HG02642 (cell line): ENCODE results near the gene MAS1.

Experiments used
- ATAC-seq: cut with Tn5 transposase; IDR thresholded peaks from one replicate; pipeline ENCODE4 v1.9.1; 2021; ENCODE audit warnings: mild to moderate bottlenecking; ENCODE audit not compliant: unreplicated experiment, poor library complexity

The MAS1 gene

GRCh38 chr6:159878341-159878740 is 12.4 kb upstream of the MAS1 start:
- ATAC-seq: no peak

GRCh38 chr6:159879856-159880255 is 10.9 kb upstream of the MAS1 start:
- no peak for ATAC-seq

DNA sequence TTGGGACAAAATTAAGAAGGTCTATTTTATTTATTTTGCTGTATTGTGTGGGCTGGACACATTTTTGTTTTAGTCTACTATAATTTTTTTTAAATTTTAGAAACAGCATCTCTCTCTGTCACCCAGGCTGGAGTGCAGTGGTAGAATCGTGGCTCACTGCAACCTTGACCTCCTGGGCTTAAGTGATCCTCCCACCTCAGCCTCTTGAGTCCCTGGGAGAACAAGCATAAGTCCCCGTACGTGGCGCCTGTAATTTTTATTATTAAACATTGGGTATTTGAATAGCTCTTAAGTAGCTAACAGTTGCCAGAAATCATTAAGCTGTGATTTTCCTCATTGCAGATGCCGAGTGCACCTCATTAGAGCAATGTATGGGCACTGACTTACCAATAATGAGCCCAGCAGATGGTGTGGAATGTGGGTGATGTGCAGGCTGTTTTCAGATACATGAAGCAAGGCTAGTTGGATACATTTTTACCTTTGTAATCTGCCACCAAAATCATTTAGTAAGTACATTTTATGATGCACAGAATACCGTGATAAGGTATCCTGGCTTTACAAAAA is 10.3 kb upstream of the MAS1 start:
- ATAC-seq: no peak

DNA sequence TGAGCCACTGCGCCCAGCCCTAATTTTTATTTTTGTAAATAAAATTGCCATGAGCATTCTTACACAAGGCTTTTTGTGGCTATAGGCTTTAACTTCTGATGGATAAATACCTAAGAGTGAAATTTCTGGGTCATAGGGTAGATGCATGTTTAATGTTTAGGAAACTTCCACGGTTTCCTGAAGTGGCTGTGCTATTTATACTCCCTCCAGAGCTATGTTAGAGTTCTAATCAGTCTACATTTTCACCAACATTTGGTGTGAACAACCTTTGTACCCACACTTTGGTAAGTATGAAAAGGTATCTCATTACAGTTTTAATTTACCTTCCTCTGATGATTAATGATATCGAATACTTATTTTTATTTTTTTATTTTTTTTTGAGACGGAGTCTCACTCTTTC is 6.1 kb upstream of the MAS1 start:
- no peak for ATAC-seq

GRCh38 chr6:159886270-159886669 is 4.5 kb upstream of the MAS1 start:
- no peak for ATAC-seq

DNA sequence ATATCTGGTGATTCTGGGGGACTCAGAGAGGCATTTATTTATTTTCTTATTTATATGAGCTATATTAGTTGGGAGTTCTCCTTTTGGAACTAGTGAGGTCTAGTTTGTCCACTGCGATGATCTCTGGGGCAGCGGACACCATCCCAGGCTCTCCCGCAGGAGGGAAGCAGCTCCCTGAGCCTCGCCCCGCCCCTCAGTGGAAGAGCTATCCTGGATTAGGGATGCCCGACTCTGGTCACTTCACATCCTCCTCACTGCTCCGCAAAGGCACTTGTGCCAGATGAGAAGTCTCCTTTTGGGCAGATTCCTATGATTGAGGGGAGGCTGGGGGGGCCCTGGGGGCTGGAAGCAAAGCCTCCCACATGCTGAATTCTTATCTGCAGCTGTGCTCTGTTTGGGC is 3.6 kb upstream of the MAS1 start:
- ATAC-seq: no peak

- no peak for ATAC-seq
Measured at GRCh38 chr6:159887761-159888160, 3.0 kb upstream of the MAS1 start.

- ATAC-seq: no peak
Measured at GRCh38 chr6:159890201-159890600, 587 bp upstream of the MAS1 start.

GRCh38 chr6:159892053-159892452 is 1.3 kb downstream of the MAS1 start:
- no peak for ATAC-seq

DNA sequence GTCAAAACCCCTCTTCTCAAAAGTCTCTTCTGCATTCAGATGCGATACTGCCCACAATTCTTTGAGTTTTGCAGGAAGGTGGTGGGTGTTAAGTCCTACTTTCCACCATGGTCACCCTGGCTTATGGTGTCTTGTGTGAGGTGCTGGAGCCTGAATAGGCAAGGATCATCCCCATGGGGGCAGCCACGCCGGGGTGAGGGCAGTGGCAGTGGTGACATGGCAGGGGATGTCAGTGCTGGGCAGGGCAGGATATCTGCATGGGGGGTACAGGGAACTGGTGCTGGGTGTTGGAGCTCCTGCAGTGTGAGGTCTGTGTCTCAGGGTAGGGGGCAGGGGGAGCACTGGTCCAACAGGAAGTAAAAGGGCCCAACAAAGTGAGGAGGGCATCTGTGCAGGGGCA is 2.3 kb downstream of the MAS1 start:
- ATAC-seq: no peak

- no peak for ATAC-seq
Measured at GRCh38 chr6:159894991-159895390, 4.2 kb downstream of the MAS1 start.

GRCh38 chr6:159897603-159898002 is 6.8 kb downstream of the MAS1 start:
- no peak for ATAC-seq

DNA sequence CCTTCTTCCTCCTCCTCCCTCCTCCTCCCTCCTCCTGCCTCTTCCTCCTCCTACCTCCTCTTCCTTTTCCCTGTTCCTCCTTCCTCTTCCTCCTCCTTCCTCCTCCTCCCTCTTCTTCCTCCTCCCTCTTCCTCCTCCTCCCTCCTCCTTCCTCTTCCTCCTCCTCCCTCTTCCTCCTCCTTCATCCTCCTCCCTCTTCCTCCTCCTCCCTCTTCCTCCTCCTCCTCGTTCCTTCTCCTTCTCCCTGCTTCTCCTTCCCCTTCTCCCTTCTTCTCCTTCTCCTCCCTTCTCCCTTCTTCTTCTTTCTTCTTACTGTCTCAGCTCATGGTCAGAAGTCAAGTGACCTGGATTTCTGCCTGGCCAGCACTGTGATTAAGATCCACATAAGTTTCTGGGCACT is 7.7 kb downstream of the MAS1 start:
- no peak for ATAC-seq

DNA sequence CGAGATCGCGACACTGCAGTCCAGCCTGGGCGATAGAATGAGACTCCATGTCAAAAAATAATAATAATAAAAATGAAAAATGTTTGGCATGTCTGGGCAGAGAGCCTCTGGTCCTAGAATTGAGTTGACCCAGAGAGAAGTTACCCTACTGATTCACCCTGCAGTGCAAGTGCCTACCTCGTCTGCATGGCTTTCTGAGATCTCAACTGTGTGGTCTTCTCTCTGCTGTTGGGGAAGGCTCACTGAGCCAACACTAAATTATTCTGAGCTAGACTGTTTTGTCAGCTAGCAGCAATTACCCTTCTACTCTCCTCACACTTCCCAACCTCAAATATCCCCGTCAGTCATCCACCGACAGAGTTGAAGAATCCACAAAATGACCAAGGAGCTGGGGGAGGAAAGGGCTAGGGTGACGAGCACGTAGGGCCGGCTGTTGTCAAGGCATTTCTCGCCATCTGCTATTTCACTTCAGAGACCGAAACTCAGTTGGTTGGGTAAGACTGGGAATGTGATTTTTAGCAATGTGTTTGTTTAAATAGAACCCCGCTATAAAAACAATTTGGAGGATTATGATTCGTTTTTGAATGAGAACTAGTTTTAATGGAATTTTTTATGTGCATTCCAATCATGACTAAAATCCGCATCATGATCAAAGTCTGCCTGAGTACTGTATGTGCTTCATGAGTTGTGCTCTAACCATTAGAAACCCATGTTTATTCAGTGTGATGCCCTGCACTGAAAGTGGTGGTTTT is 9.4 kb downstream of the MAS1 start:
- no peak for ATAC-seq

- ATAC-seq: no peak
Measured at GRCh38 chr6:159902620-159903019, 11.8 kb downstream of the MAS1 start.

DNA sequence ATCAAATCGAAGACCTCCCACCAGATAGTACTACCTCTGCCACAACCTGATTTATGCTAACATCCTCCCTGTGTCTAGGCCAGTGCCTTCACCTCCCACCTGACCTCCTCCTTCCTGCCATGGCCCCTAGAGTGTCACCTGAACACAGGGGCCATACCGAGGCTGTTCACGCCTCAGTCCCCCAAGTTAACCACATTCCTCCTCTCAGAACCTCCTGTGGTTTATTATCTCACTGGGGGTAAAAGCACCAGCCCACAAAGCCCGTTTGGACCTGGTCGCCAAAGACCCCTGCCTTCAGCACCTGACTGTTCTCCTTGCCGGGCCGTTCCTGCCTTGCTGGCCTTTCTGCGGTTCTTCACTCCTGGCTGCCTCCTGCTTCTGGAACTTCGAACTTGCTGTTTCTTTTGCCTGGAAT is 13.7 kb downstream of the MAS1 start:
- ATAC-seq: peak; percentile 58

GRCh38 chr6:159906400-159906799 is 15.6 kb downstream of the MAS1 start:
- no peak for ATAC-seq

GRCh38 chr6:159908535-159908934 is 17.7 kb downstream of the MAS1 start:
- no peak for ATAC-seq

DNA sequence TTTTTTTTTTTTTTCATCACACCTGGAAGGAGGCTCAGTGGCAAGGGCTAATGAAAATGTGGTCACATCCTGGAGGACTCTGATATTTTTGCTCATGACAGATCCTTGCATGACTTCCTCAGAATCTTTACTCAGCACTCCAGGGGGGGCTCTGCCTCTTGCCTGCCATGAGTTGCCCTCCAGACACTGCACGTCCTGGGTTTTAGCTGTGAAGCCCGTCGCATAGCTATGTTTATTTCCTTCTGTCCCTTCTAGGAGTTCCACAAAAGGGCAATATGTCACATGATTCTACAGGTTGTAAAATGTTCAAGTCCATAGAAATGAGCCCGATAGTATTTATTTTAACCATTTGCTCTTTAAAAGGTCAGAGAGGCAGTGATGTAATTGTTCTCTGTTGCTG is 18.2 kb downstream of the MAS1 start:
- ATAC-seq: no peak

- ATAC-seq: no peak
Measured at GRCh38 chr6:159910342-159910741, 19.6 kb downstream of the MAS1 start.

- no peak for ATAC-seq
Measured at GRCh38 chr6:159913375-159913774, 22.6 kb downstream of the MAS1 start.

- ATAC-seq: peak; percentile 54
Measured at GRCh38 chr6:159913862-159914564, 23.2 kb downstream of the MAS1 start.
